ENCODE data around the gene AKR1C8. TPM values are rescaled to one million over a fixed set of nuclear protein-coding genes. Genes with fewer than 3 reads are reported as not detected.

The AKR1C8 gene
- total and polyA plus RNA-seq, 10 of the 15 experiments (the other 5 are each of a cell fraction or from before 2014, with no cell fraction given), result 0.18 TPM; not detected in 9

DNA sequence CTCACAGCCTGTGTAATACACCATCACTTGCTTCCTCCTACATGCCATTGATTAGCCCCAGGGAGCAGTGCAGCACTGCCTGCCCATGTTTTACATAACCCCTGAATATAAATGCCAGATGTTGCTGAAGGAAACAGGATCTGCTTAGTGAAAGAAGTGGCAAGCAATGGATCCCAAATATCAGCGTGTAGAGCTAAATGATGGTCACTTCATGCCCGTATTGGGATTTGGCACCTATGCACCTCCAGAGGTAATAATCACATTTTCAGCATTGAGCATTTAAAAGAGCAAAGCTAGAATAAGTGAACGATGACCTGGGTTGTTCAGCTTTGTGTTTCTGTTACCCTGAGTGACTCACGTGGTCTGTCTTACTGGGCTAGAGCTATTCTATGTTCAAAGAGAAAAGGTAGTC is 11.8 kb upstream of the AKR1C8 start, which contains the start of gene AKR1C4:
TSS of gene AKR1C4 (plus strand) at position 136 of the 412 bp plus-strand sequence. CDS start at position 167, 31 bp downstream.
- no peak within 1 kb of the TSS for H3K27ac ChIP-seq (ENCODE audit: control insufficient read depth, insufficient read depth)
- intact Hi-C loops (cut with micrococcal nuclease; ENCODE audit: unreplicated experiment), result no loop called here
- no peaks in the 10 kb centered on the region for H3K9me3 ChIP-seq (replicated peaks; ENCODE audit: control insufficient read depth, insufficient read depth, low read length)
- ChIA-PET POLR2A (no interaction called here), SMC1A (ENCODE audit: uncharacterized antibody, unreplicated experiment) (interaction anchor here (0.6 kb wide), 1 partner anchor 14 kb away, joined by 3 read pairs; no protein-coding TSS in a partner anchor), RAD21 (ENCODE audit: unreplicated experiment) (no interaction called here), CTCF (no interaction called here)
- no peaks in the 10 kb centered on the region for H3K36me3 ChIP-seq (ENCODE audit: control insufficient read depth in 2 of 2, insufficient read depth in 2 of 2, low read length in 1 of 2)
- H2AFZ ChIP-seq (ENCODE audit: control insufficient read depth, low read depth, low read length), result no peak within 1 kb of the TSS
- no peak for ATAC-seq
- H3K4me2 ChIP-seq (ENCODE audit: control insufficient read depth, insufficient read depth), result no peak within 1 kb of the TSS
- no peaks in the 10 kb centered on the region for H3K79me2 ChIP-seq (ENCODE audit: control insufficient read depth, insufficient read depth, low read length)
- no peak for DNase-seq (ENCODE audit: low read depth, low spot score)
- no TSS peak for BruUV-seq (replicated peaks)
- H3K4me1 ChIP-seq (ENCODE audit: control insufficient read depth, insufficient read depth, low read length), result no peaks in the 10 kb centered on the region
- 24% methylated on average over 4 of the region's 4 CpGs for WGBS (ENCODE audit: insufficient coverage, insufficient replicate concordance, low lambda C conversion rate, missing lambda C conversion rate)
- no peak within 1 kb of the TSS for H3K4me3 ChIP-seq
- no peak within 1 kb of the TSS for H3K9ac ChIP-seq (ENCODE audit: control insufficient read depth, insufficient read depth, low read length)
- H3K27me3 ChIP-seq (replicated peaks in 1 of 2; ENCODE audit: control insufficient read depth in 2 of 2, insufficient read depth in 2 of 2, low read length in 1 of 2), result no peaks in the 10 kb centered on the region
- FAIRE-seq, result no peak
- in situ Hi-C loops (cut with MboI), result no loop called here
- no peaks in the 10 kb centered on the region for H4K20me1 ChIP-seq (ENCODE audit: control insufficient read depth, insufficient read depth)
- no peak for TF ChIP-seq RAD51 (IDR thresholded peaks at IDR 0.05)
- TF ChIP-seq NFYA (IDR thresholded peaks at IDR 0.05; ENCODE audit: borderline replicate concordance, low read depth, low read length), result no peak
- no peak for TF ChIP-seq MEF2A (IDR thresholded peaks at IDR 0.05; ENCODE audit: insufficient read depth, low read depth, low read length)
- TF ChIP-seq, protein P1, sequence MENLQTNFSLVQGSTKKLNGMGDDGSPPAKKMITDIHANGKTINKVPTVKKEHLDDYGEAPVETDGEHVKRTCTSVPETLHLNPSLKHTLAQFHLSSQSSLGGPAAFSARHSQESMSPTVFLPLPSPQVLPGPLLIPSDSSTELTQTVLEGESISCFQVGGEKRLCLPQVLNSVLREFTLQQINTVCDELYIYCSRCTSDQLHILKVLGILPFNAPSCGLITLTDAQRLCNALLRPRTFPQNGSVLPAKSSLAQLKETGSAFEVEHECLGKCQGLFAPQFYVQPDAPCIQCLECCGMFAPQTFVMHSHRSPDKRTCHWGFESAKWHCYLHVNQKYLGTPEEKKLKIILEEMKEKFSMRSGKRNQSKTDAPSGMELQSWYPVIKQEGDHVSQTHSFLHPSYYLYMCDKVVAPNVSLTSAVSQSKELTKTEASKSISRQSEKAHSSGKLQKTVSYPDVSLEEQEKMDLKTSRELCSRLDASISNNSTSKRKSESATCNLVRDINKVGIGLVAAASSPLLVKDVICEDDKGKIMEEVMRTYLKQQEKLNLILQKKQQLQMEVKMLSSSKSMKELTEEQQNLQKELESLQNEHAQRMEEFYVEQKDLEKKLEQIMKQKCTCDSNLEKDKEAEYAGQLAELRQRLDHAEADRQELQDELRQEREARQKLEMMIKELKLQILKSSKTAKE (IDR thresholded peaks at IDR 0.05; ENCODE audit: low read depth, poor library complexity, severe bottlenecking), result no peak
- no peak for TF ChIP-seq ZNF622 (IDR thresholded peaks at IDR 0.05)
- TF ChIP-seq, protein P2, sequence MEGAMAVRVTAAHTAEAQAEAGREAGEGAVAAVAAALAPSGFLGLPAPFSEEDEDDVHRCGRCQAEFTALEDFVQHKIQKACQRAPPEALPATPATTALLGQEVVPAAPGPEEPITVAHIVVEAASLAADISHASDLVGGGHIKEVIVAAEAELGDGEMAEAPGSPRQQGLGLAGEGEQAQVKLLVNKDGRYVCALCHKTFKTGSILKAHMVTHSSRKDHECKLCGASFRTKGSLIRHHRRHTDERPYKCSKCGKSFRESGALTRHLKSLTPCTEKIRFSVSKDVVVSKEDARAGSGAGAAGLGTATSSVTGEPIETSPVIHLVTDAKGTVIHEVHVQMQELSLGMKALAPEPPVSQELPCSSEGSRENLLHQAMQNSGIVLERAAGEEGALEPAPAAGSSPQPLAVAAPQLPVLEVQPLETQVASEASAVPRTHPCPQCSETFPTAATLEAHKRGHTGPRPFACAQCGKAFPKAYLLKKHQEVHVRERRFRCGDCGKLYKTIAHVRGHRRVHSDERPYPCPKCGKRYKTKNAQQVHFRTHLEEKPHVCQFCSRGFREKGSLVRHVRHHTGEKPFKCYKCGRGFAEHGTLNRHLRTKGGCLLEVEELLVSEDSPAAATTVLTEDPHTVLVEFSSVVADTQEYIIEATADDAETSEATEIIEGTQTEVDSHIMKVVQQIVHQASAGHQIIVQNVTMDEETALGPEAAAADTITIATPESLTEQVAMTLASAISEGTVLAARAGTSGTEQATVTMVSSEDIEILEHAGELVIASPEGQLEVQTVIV (IDR thresholded peaks at IDR 0.05; ENCODE audit: borderline replicate concordance, partially characterized antibody), result no peak
- TF ChIP-seq, protein P3, sequence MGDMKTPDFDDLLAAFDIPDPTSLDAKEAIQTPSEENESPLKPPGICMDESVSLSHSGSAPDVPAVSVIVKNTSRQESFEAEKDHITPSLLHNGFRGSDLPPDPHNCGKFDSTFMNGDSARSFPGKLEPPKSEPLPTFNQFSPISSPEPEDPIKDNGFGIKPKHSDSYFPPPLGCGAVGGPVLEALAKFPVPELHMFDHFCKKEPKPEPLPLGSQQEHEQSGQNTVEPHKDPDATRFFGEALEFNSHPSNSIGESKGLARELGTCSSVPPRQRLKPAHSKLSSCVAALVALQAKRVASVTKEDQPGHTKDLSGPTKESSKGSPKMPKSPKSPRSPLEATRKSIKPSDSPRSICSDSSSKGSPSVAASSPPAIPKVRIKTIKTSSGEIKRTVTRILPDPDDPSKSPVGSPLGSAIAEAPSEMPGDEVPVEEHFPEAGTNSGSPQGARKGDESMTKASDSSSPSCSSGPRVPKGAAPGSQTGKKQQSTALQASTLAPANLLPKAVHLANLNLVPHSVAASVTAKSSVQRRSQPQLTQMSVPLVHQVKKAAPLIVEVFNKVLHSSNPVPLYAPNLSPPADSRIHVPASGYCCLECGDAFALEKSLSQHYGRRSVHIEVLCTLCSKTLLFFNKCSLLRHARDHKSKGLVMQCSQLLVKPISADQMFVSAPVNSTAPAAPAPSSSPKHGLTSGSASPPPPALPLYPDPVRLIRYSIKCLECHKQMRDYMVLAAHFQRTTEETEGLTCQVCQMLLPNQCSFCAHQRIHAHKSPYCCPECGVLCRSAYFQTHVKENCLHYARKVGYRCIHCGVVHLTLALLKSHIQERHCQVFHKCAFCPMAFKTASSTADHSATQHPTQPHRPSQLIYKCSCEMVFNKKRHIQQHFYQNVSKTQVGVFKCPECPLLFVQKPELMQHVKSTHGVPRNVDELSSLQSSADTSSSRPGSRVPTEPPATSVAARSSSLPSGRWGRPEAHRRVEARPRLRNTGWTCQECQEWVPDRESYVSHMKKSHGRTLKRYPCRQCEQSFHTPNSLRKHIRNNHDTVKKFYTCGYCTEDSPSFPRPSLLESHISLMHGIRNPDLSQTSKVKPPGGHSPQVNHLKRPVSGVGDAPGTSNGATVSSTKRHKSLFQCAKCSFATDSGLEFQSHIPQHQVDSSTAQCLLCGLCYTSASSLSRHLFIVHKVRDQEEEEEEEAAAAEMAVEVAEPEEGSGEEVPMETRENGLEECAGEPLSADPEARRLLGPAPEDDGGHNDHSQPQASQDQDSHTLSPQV (IDR thresholded peaks at IDR 0.05), result no peak
- no peak for TF ChIP-seq POLR2A (IDR thresholded peaks at IDR 0.05; ENCODE audit: low read depth, low read length)
- no peak for TF ChIP-seq TCF7 (IDR thresholded peaks at IDR 0.05; ENCODE audit: borderline replicate concordance)
- no peak for TF ChIP-seq ZSCAN29 (IDR thresholded peaks at IDR 0.05)
- TF ChIP-seq YY1 (IDR thresholded peaks at IDR 0.05; ENCODE audit: low read depth, low read length), result no peak
- TF ChIP-seq ZNF274 (IDR thresholded peaks at IDR 0.05; ENCODE audit: insufficient read depth, insufficient read length), result no peak
- TF ChIP-seq, protein P4, sequence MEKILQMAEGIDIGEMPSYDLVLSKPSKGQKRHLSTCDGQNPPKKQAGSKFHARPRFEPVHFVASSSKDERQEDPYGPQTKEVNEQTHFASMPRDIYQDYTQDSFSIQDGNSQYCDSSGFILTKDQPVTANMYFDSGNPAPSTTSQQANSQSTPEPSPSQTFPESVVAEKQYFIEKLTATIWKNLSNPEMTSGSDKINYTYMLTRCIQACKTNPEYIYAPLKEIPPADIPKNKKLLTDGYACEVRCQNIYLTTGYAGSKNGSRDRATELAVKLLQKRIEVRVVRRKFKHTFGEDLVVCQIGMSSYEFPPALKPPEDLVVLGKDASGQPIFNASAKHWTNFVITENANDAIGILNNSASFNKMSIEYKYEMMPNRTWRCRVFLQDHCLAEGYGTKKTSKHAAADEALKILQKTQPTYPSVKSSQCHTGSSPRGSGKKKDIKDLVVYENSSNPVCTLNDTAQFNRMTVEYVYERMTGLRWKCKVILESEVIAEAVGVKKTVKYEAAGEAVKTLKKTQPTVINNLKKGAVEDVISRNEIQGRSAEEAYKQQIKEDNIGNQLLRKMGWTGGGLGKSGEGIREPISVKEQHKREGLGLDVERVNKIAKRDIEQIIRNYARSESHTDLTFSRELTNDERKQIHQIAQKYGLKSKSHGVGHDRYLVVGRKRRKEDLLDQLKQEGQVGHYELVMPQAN (conservative IDR thresholded peaks at IDR 0.05), result no peak
- TF ChIP-seq HDGF (IDR thresholded peaks at IDR 0.05), result no peak
- TF ChIP-seq IRF4 (IDR thresholded peaks at IDR 0.05; ENCODE audit: low read depth, low read length), result no peak
- TF ChIP-seq KLF5 (IDR thresholded peaks at IDR 0.05; ENCODE audit: partially characterized antibody), result no peak

Measured in GM12878 (cell line).